AG10803 (cell line): ENCODE results near the gene PACSIN2.

Source experiments
- DNase-seq: peaks from one replicate; pipeline ENCODE4 v3.0.0; 2010; ENCODE audit warnings: low read depth
- H3K4me3 ChIP-seq: 2 replicates; pipeline ENCODE4 v1.5.1; 2011; ENCODE audit warnings: mild to moderate bottlenecking, low read length, control low read depth
- TF ChIP-seq, protein P1 (sequence below): conservative IDR thresholded peaks from 2 replicates; pipeline ENCODE4 v1.5.1; 2011; ENCODE audit warnings: mild to moderate bottlenecking, low read length, control low read depth, inconsistent platforms

The PACSIN2 gene

GRCh38 chr22:42914511-42915076, 100.4 kb downstream of the PACSIN2 start:
- no peak for DNase-seq
- TF ChIP-seq, protein P1, sequence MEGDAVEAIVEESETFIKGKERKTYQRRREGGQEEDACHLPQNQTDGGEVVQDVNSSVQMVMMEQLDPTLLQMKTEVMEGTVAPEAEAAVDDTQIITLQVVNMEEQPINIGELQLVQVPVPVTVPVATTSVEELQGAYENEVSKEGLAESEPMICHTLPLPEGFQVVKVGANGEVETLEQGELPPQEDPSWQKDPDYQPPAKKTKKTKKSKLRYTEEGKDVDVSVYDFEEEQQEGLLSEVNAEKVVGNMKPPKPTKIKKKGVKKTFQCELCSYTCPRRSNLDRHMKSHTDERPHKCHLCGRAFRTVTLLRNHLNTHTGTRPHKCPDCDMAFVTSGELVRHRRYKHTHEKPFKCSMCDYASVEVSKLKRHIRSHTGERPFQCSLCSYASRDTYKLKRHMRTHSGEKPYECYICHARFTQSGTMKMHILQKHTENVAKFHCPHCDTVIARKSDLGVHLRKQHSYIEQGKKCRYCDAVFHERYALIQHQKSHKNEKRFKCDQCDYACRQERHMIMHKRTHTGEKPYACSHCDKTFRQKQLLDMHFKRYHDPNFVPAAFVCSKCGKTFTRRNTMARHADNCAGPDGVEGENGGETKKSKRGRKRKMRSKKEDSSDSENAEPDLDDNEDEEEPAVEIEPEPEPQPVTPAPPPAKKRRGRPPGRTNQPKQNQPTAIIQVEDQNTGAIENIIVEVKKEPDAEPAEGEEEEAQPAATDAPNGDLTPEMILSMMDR = no peak
- no peak overlapping the region for H3K4me3 ChIP-seq

DNA sequence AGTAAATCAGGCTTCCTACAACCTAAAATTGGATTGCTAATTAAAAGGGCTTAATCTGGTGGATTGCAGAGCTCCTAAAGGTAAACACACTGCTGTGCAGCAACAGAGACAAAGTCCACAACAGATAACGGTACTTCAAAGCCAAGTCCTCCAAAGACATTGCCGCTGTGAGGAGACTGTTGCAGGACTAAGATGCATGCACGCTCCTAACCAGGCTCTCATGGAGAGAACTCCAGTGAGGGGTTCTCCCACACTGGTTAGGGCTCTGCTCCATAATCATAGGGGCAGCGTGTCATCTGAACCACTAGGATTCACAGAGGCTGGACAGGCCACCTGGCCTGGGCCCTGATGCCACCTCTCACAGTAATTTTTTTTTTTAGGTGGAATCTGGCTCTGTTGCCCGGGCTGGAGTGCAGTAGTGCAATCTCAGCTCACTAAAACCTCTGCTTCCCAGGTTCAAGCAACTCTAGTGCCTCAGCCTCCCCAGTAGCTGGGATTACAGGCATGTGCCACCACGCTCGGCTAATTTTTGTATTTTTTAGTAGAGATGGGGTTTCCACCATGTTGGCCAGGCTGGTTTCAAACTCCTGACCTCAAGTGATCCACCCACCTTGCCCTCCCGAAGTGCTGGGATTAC, 101.0 kb downstream of the PACSIN2 start:
- TF ChIP-seq, protein P1 = no peak
- DNase-seq = no peak

DNA sequence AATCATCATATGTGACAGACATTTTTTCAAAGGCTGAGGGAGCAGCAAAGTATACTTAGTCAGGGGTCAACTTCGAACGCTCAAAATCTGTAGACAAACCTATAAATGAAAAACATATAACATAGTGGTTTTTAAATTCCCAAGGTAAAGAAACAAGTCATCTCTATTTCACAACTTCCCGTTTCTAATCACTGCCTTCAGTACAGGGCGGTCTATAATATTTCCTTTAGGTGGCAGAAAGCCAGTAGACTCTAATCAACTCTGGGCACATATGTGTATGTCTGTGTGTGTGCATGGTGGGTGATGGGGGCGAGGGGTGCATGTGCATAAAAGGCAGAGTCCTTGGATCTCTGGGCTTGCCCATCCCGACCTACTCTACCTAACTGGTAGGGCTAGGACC, 102.9 kb downstream of the PACSIN2 start:
- DNase-seq = no peak
- H3K4me3 ChIP-seq = no peak overlapping the region
- TF ChIP-seq, protein P1 = no peak

More for the DNA sequence above, 101.0 kb downstream of the PACSIN2 start:
- no peak overlapping the region for H3K4me3 ChIP-seq

DNA sequence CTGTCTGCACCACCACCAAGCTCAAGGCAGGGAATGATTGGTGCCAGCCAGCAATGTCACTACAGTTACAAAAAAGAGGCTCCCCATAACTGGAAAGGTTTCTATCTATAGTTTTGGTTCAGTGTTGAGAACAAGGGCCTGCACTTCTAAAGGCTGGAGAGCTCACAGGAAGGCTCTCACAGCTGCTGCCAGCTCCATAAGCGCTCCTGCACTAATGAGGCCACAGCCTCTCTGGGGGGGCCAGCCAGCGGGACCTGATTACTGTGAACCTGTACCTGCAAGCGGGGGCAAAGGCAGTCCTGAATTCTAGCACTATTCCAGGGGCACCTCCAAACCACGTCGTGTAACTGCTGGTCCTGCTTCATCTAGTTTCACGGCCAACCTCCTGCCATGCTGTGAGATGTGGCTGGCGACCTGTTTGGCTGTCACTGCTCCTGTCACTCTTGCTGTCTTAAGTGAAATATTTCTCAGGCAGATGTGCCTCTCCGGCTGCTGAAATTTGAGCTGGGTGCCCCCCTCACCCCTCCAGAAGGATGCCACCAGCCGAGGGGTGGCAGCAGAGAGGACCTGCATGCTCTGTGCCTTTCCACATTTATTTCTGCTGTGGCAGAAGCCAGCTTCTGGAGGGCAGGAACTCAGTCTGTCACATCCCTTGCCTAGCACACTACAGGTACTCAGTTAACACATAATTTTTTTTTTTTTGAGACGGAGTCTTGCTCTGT, 104.6 kb downstream of the PACSIN2 start:
- H3K4me3 ChIP-seq = no peak overlapping the region
- DNase-seq = no peak
- TF ChIP-seq, protein P1 = no peak

DNA sequence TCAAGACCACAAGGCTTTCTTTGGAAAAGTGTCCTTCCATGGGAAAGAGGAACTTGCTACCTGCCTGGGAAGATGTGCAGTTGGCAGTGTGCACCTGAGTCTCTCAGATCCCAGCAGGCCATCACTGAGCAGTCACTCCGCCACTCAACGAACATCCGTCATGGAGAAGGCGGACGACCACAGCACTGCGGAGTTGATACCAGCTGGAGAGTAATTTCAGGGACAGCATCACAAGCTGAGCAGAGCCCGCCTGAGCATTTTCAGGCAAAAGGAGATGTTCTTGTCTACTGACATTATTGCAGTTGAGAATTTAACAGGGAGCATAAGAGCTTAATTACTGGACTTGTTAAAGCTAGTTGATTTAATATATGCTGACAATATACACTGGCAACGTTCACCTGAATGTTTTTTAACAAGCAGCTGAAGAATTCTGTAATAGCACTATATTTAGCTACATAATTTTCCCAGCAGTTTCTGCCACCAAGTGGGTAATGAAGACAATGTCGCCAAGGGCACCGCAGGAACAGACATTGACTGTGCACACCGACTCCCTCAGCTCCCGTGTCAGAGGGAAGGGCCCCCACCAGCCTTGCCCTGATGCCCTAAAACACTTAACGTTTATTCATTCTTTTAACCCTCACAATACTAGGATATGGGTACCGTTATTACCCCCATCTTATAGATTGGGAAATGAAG, 105.4 kb downstream of the PACSIN2 start:
- TF ChIP-seq, protein P1 = no peak
- no peak overlapping the region for H3K4me3 ChIP-seq
- DNase-seq = no peak

- no peak for DNase-seq
- no peak overlapping the region for H3K4me3 ChIP-seq
- TF ChIP-seq, protein P1 = no peak
Measured at GRCh38 chr22:42908374-42908746, 106.6 kb downstream of the PACSIN2 start.
